B cell (primary cell): ENCODE measurements around the gene KCNK4. TPM values are rescaled to one million over a fixed set of nuclear protein-coding genes. Genes with fewer than 3 reads are reported as not detected.

Source experiments
- ATAC-seq: fragments of 200-7000 bp; cut with Tn5 transposase; one replicate; pipeline ENCODE4 v1.10.0; 2021; ENCODE audit warnings: low read depth, mild to moderate bottlenecking, moderate number of reproducible peaks, moderate library complexity
- CTCF ChIA-PET: fragments of 350-600 bp; sonication (Branson Sonifier 250); formaldehyde crosslinking; loops from one replicate; lab custom pipeline; 2021; ENCODE audit warnings: antibody characterized with exemption, inconsistent platforms; lab: Charles Lee
- POLR2A ChIA-PET: fragments of 350-600 bp; sonication (Branson Sonifier 250); formaldehyde crosslinking; loops from one replicate; lab custom pipeline; 2021; ENCODE audit warnings: antibody characterized with exemption; lab: Charles Lee
- DNase-seq: peaks from one replicate; pipeline ENCODE4 v3.0.0; 2013
- H2AFZ ChIP-seq: 2 replicates; pipeline ENCODE4 v1.6.1; 2012; ENCODE audit warnings: mild to moderate bottlenecking, low read depth, low read length; ENCODE audit not compliant: insufficient read depth, poor library complexity, severe bottlenecking
- H3K27ac ChIP-seq, 2 donors: 1 replicate in 1 of 2; 2 replicates in 1 of 2; pipeline ENCODE4 v1.5.1; 2012 to 2013; ENCODE audit warnings: low read length in 2 of 2, mild to moderate bottlenecking in 2 of 2, moderate library complexity in 1 of 2
- H3K27me3 ChIP-seq, 4 experiments: fragments of 200-600 bp in 1 of 4; sonication (generic) in 1 of 4; replicated peaks in 1 of 4; 1 replicate in 2 of 4; 2 replicates in 2 of 4; pipeline versions ENCODE4 v1.6.1 to v1.7.0; 2013 to 2016; ENCODE audit warnings: low read length in 3 of 4, mild to moderate bottlenecking in 2 of 4, mixed read lengths in 1 of 4, moderate library complexity in 1 of 4; ENCODE audit not compliant: insufficient read depth in 4 of 4, control insufficient read depth in 3 of 4; ENCODE audit errors: control extremely low read depth in 1 of 4
- H3K36me3 ChIP-seq, 2 experiments: replicated peaks in 1 of 2; 1 replicate in 1 of 2; 2 replicates in 1 of 2; pipeline versions ENCODE4 v1.6.1 to v1.7.1; 2013; ENCODE audit warnings: low read length in 1 of 2; ENCODE audit not compliant: insufficient read depth in 2 of 2, control insufficient read depth in 1 of 2; ENCODE audit errors: control extremely low read depth in 1 of 2, extremely low read depth in 1 of 2
- H3K4me1 ChIP-seq, 2 donors: fragments of 200-600 bp in 1 of 2; sonication (generic) in 1 of 2; 1 replicate in 1 of 2; 2 replicates in 1 of 2; pipeline versions ENCODE4 v1.5.1 to v1.6.1; 2013 to 2017; ENCODE audit warnings: low read length in 2 of 2; ENCODE audit not compliant: control insufficient read depth in 2 of 2, insufficient read depth in 2 of 2
- H3K4me2 ChIP-seq: replicated peaks from 2 replicates; pipeline ENCODE3; 2012; ENCODE audit warnings: mild to moderate bottlenecking, low read depth, low read length; ENCODE audit not compliant: poor library complexity, severe bottlenecking
- H3K4me3 ChIP-seq, 5 experiments: fragments of 200-600 bp in 1 of 5; sonication (generic) in 1 of 5; 1 replicate in 3 of 5; 2 replicates in 2 of 5; pipeline versions ENCODE4 v1.5.1 to v1.7.0; 2011 to 2016; ENCODE audit warnings: low read length in 4 of 5, mild to moderate bottlenecking in 4 of 5, low read depth in 2 of 5, control low read depth in 1 of 5, moderate library complexity in 1 of 5; ENCODE audit not compliant: insufficient read depth in 1 of 5; ENCODE audit errors: control extremely low read depth in 1 of 5, extremely low read depth in 1 of 5
- H3K79me2 ChIP-seq: fragments of 200-600 bp; sonication (generic); one replicate; pipeline ENCODE4 v1.6.0; 2016; ENCODE audit warnings: low read length; ENCODE audit not compliant: control insufficient read depth, insufficient read depth
- H3K9ac ChIP-seq: fragments of 200-600 bp; sonication (generic); 2 replicates; pipeline ENCODE4 v1.6.1; 2017; ENCODE audit warnings: mild to moderate bottlenecking, low read length, moderate library complexity
- H3K9me3 ChIP-seq, 3 donors: one replicate each; pipeline versions ENCODE4 v1.6.1 to v1.7.1; 2013; ENCODE audit warnings: low read length in 2 of 3; ENCODE audit not compliant: control insufficient read depth in 2 of 3, insufficient read depth in 1 of 3; ENCODE audit errors: control extremely low read depth in 1 of 3
- H4K20me1 ChIP-seq: 2 replicates; pipeline ENCODE4 v1.6.0; 2012; ENCODE audit warnings: mild to moderate bottlenecking, low read length; ENCODE audit not compliant: insufficient read depth, control insufficient read depth, poor library complexity, severe bottlenecking
- H3K27ac Mint-ChIP-seq: one replicate; pipeline ENCODE4 v1.8.0; 2021; ENCODE audit warnings: mixed read lengths
- H3K27me3 Mint-ChIP-seq: one replicate; pipeline ENCODE4 v1.8.0; 2021; ENCODE audit warnings: mixed read lengths
- H3K4me1 Mint-ChIP-seq: one replicate; pipeline ENCODE4 v1.8.0; 2021; ENCODE audit warnings: mixed read lengths
- H3K4me3 Mint-ChIP-seq: one replicate; pipeline ENCODE4 v1.8.0; 2021; ENCODE audit warnings: mixed read lengths
- H3K9me3 Mint-ChIP-seq: one replicate; pipeline ENCODE4 v1.8.0; 2022; ENCODE audit warnings: mixed read lengths; ENCODE audit not compliant: insufficient read depth
- CTCF ChIP-seq: fragments of 200-600 bp; IDR thresholded peaks from one replicate; pipeline ENCODE4 v1.8.0; 2022; ENCODE audit warnings: antibody characterized with exemption, mild to moderate bottlenecking
- EZH2 ChIP-seq: IDR thresholded peaks from 2 replicates; pipeline ENCODE4 v1.6.1; 2012; ENCODE audit warnings: borderline replicate concordance, low read depth, mild to moderate bottlenecking, moderate library complexity, low read length; ENCODE audit not compliant: insufficient read depth, poor library complexity, severe bottlenecking
- WGBS: methylation state at CpG from one replicate; pipeline ENCODE4 v1.1.5; 2013; ENCODE audit warnings: missing lambda C conversion rate; ENCODE audit not compliant: insufficient coverage; 5-methylcytosine and 5-hydroxymethylcytosine counted together
- intact Hi-C: fragments of 100-400 bp; cut with micrococcal nuclease; formaldehyde crosslinking; loops from one replicate; pipeline ENCODE4 v1.10.0; 2022
- polyA plus RNA-seq: library from polyadenylated mRNA; depleted of rRNA; stranded (reverse); fragments of >200 nt; gene quantifications from 2 replicates; pipeline ENCODE4 v1.2.3, GENCODE V29; 2012
- total RNA-seq, 2 donors: library from RNA; stranded (reverse); fragments of 120-200 nt in 1 of 2; gene quantifications; 1 replicate in 1 of 2; 2 replicates in 1 of 2; pipeline versions ENCODE4 v1.2.3 to v1.2.4, GENCODE V29; 2013 to 2022

KCNK4 gene
- total and polyA plus RNA-seq, 2 donors (not counting 1 experiment from before 2014, with no cell fraction given): 0.32 TPM; not detected in 1

GRCh38 chr11:64327993-64328392 is 36.9 kb downstream of the KCNK4 start:
- POLR2A ChIA-PET: no interaction called here
- Mint-ChIP-seq H3K27ac (no peak overlapping the region), H3K9me3 (no peaks in the 10 kb centered on the region)

More at GRCh38 chr11:64327993-64328392, 36.9 kb downstream of the KCNK4 start:
- Histone ChIP-seq H3K27ac (no peak overlapping the region), H3K4me2 (no peak overlapping the region), H3K36me3 (no peaks in the 10 kb centered on the region), H3K79me2 (peaks cover 6% of the 10 kb centered on the region), H2AFZ (no peak overlapping the region), H3K9me3 (no peaks in the 10 kb centered on the region), H4K20me1 (no peaks in the 10 kb centered on the region), H3K4me1 (peaks cover 11 to 16% of the 10 kb centered on the region in 2 donors), H3K4me3 (no peak overlapping the region), H3K9ac (no peak overlapping the region), H3K27me3 (no peaks in the 10 kb centered on the region)
- intact Hi-C loops: no loop called here
- no peak for TF ChIP-seq EZH2
- TF ChIP-seq CTCF: no peak
- DNase-seq (no peak), ATAC-seq (no peak)
- Mint-ChIP-seq H3K4me1 (peaks cover 12% of the 10 kb centered on the region), H3K27me3 (no peaks in the 10 kb centered on the region), H3K4me3 (no peak overlapping the region)
- CTCF ChIA-PET: interaction anchor here (0.6 to 1.1 kb wide), 3 partner anchors 10 to 42 kb away, joined by 3 to 5 read pairs (median 4); partner anchors contain the start of genes GPR137, PRDX5 and TRMT112
- 90% methylated on average over 1 of the region's 3 CpGs for WGBS
